Inflammatory macrophage treated with lipopolysaccharide for 1 hour (primary cell): Measurements from ENCODE around the gene DNMT1.
"Not testable (repeated sequence)": the region's sequence is repeated elsewhere in the genome, so short reads cannot be mapped to it uniquely, and the experiment has no call there.

Experiments
- DNase-seq, 2 donors: peaks; one replicate each; pipeline ENCODE4 v3.0.0-alpha.2; 2020 to 2022

DNMT1 gene

GRCh38 chr19:10220695-10221094 lies 25.9 kb upstream of the DNMT1 start:
- DNase-seq: no peak

DNA sequence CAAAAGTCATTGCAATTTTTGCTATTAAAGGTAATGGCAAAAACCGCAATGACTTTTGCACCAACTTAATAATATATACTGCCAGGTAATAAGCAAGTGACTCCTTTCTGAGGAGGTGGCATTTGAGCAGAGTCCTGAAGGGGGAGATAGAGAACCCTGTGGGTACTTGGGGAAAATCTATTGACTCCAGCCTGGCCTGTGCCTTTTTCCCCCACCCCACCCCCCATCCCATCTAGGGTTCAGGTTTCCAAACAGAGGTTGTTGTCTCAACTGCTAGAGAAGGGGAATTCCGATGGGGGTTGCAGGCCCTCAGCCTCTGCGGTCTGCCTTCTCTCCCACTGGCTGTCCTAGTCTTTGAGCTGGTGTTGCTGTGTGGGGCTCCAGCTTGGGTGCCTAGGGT lies 24.9 kb upstream of the DNMT1 start:
- peak; percentile 56 to 68 for DNase-seq

DNA sequence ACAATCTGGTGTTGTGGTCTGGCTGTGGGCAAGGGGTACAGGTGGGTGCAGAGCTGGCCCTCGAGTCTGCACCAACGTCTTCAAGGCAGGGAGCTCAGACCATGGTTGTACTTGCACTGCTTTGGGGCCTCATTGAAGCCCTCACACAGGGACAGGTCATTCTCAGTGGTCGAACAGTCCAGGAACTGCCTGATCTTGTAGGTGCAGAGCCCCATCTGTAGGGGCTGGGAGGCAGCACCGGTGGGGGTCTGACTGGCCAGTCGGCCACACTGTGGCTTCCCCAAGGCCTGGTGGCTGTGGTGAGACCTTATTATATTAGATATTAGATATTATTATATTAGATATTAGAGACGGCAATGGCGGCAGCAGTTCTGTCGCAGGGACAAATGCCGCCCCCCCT lies 22.3 kb upstream of the DNMT1 start:
- DNase-seq: no peak

- DNase-seq: no peak
Observed at GRCh38 chr19:10214784-10215183, 20.0 kb upstream of the DNMT1 start.

GRCh38 chr19:10211691-10212090 lies 16.9 kb upstream of the DNMT1 start:
- DNase-seq: no peak

DNA sequence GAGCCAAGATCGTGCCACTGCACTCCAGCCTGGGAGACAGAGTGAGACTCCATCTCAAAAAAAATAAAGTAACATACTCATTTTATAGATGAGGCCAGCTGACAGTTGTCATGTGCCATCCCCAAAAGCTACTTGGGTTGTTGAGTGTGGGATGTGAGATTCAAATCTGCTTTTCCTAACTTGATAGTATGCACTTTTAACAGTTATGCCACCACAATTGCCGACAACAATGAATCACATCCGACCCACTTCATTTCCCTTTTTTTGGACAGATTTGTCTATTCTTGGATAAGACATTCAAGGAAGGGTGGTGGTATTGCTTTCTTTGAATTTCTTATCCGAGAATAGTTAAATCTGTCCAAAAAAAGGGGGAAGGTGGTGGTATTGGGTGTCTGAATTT lies 16.3 kb upstream of the DNMT1 start:
- DNase-seq: peak; percentile 76 to 77

- DNase-seq: peak; percentile 83 to 94
Observed at GRCh38 chr19:10209315-10209714, 14.6 kb upstream of the DNMT1 start.

- no peak for DNase-seq
Observed at GRCh38 chr19:10207026-10207425, 12.3 kb upstream of the DNMT1 start.

DNA sequence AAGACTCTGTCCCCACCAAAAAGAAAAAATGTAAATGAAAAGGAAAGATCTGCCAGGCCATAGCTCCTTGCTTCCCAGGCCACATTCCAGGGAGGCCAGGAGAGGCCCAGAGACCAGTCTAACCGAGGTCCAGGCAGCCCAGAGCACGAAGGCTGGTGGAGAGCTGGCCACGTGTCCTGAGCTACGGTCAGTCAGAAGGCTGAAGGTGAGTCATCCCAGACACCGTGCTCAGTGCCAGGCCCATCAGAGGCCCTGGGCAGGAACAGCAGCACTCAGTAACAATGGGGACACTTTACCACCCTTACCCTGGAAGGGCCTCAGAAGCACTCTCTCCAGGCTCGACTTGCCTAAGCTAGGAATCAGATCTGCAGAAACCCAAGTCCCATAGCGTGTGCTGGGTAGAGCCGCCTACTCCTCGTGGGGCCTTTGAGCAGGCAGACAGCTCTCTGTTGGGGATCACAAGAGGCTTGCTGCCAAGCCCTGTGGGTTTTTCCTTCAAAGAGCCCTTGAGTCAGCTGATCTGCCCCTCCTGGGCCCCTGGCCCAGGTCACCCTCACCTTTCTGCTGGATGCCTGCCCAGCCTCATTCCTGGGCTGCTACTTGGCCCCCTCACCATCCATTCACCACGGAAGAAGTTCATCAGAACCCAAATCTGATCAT lies 11.6 kb upstream of the DNMT1 start:
- no peak for DNase-seq

DNA sequence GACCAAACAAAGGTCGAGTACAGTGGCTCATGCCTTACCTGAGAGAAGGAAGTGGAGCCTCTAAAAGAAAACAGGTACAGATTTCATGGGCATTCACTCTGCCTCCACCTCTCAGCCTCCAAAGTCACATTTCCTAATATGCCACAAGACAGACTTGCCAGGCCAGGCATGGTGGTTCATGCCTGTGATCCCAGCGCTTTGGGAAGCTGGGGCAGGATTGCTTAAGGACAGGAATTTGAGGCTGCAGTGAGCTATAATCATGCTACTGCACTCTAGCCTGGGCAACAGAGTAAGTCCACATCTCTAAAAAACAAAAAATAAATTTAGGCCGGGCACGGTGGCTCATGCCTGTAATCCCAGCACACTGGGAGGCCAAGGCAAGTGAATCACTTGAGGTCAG lies 10.9 kb upstream of the DNMT1 start:
- no peak for DNase-seq

GRCh38 chr19:10203686-10204085 lies 8.9 kb upstream of the DNMT1 start:
- DNase-seq: no peak

GRCh38 chr19:10201176-10201575 lies 6.4 kb upstream of the DNMT1 start:
- no peak for DNase-seq

DNA sequence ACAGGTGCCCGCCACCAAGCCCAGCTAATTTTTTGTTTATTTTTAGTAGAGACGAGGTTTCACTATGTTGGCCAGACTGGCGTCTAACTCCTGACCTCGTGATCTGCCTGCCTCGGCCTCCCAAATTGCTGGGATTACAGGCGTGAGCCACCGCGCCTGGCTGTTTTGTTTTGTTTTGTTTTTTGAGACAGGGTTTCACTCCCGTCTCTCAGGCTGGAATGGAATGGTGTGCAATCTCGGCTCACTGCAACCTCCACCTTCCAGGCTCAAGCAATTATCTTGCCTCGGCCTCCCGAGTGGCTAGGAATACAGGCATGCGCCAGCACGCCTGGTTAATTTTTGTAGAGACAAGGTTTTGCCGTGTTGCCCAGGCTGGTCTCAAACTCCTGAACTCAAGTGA lies 5.3 kb upstream of the DNMT1 start:
- not testable (repeated sequence) for DNase-seq

- DNase-seq: peak; percentile 79 to 83
Observed at GRCh38 chr19:10198889-10199644, 4.3 kb upstream of the DNMT1 start.

GRCh38 chr19:10195199-10195519 lies 406 bp upstream of the DNMT1 start:
- no peak for DNase-seq

GRCh38 chr19:10193790-10194499 lies 808 bp downstream of the DNMT1 start:
- DNase-seq: no peak

DNA sequence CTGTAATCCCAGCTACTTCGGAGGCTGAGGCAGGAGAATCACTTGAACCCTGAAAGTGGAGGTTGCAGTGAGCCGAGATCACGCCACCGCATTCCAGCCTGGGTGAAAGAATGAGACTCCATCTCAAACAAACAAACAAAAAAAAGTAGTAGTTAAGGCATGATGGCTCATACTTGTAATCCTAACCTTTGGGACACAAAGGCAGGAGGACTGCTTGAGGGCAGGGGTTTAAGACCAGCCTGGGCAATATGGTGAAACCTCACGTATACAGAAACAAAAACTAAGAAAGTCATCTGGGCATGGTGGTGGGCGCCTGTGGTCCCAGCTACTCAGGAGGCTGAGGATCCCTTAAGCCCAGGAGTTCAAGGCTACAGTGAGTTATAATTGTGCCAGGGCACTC lies 1.8 kb downstream of the DNMT1 start:
- no peak for DNase-seq

DNA sequence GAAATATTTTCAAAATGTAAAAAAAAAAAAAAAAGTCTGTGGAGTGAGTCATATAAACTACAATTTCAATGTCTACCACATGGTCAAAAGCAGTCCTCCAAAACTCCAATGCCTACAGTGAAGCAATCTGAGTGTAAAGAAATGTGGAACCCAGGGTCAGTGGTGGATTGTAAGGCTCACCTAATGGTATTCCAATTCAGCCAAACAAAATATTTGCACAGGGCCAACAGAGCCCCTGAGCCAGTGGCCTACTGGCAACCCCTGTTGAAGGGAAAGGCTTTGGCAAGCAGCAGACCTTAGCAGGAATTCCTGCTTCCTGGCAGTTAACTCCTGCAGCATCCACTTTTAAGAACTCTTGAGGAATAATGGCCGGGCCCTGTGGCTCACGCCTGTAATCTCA lies 3.4 kb downstream of the DNMT1 start:
- DNase-seq: no peak

DNA sequence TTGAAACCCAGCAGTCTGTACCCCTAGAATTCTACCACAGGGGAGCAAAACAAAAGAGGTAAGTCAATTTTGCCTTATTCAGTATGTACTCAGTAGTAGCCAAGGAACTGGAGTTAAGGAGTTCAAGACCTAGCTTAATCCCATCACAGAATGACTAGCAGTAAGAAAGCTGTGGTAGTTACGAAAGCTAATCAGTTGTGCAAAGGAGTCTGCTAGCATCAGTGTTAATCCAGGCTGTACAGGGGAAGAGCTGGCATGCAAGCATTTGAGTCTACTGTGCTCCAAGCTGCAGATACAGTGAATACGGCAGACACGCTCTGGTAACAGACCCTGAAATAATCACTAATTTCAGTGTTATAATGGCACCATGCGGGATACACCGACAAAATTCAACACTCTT lies 4.7 kb downstream of the DNMT1 start:
- DNase-seq: no peak

DNA sequence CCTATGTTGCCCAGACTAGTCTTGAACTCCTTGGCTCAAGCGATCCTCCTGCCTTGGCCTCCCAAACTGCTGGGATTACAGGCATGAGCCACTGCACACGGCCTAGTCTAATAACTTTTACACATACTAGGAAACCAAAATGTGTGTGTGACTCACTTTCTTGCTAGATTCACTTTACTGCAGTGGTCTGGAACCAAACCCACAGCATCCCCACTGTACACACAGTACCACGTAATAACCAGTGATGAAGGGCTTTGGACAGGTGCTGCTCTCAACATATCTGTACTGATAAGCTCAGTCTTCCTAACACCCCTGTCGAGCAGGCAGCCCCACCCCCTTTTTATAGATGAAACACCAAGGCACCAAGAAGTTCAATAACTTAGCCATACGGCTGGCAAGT lies 5.1 kb downstream of the DNMT1 start:
- DNase-seq: no peak

DNA sequence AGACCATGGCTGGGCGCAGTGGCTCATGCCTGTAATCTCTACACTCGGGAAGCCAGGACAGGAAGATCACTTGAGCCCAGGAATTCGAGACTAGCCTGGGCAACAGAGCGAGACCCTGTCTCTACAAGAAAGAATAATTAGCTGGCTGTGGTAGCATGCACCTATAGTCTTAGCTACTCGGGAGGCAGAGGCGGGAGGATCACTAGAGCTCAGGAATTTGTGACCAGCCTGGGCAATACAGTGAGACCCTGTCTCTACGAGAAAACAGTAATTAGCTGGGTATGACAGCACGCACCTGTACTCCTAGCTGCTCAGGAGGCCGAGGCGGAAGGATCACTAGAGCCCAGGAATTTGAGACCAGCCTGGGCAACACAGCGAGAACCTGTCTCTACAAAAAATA lies 7.4 kb downstream of the DNMT1 start:
- DNase-seq: no peak

DNA sequence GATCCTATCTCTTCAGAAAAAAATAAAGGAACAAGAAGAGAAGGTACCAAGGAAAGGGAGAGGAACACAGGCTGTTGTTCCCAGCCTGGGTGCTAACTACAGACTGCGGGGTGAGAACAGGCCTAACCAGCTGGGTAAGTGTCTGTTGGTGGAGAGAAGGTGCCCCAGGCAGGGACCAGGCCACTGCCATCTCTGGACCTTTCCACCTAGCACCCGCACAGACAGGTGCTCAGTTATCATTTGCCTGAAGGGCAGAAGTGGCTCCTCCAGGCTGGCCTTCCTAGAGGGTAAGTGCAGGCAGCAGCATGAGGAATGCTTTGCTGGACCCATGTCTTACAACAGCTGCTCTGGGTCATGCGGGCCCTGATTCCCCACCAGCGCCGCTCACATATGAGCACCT lies 10.1 kb downstream of the DNMT1 start:
- DNase-seq: no peak

DNA sequence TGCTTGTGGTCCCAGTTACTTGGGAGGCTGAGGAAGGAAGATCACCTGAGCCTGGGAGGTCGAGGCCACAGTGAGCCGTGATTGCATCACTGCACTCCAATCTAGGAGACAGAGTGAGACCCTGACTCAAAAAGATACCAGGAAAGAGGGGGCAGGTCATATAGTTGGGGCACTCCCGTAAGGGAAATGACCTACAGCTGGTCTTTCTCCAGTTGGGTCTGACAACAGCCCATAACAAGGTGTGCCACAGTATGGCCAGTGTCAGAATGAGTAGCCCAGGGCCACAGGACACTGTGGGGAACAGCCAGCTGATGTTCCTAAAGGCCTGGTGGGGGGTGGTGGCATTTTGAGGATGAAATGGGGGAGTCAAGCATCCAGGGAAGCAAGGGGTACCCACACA lies 10.8 kb downstream of the DNMT1 start:
- no peak for DNase-seq

DNA sequence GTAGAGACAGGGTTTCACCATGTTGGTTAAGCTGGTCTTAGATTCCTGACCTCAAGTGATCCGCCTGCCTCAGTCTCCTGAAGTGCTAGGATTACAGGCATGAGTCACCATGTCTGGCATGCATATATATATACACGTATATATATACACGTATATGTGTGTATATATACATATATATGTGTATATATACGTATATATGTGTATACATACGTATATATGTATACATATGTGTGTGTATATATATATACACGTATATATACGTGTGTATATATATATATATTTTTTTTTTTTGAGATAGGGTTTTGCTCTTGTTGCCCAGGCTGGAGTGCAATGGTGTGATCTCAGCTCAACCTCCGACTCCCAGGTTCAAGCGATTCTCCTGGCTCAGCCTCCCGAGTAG lies 11.9 kb downstream of the DNMT1 start:
- no peak for DNase-seq
